ENCODE results near the gene CDH24. TPM values are rescaled to one million over a fixed set of nuclear protein-coding genes. Genes with fewer than 3 reads are reported as not detected.
"Not testable (repeated sequence)": the region's sequence is repeated elsewhere in the genome, so short reads cannot be mapped to it uniquely, and the experiment has no call there.

The CDH24 gene
- total RNA-seq, 2 donors from 2014 or later = 1.1 to 6.2 TPM

GRCh38 chr14:23021434-23021833, 35.9 kb downstream of the CDH24 start:
- Histone ChIP-seq H3K9me3 (no peaks in the 10 kb centered on the region), H3K4me1 (ENCODE audit: control insufficient read depth in 1 of 2, low read depth in 2 of 2) (no peaks in the 10 kb centered on the region), H3K27ac (no peak overlapping the region), H3K4me3 (no peak overlapping the region), H3K27me3 (replicated peaks; ENCODE audit: insufficient read depth) (no peaks in the 10 kb centered on the region), H3K36me3 (peaks cover 14% of the 10 kb centered on the region)
- no peak for ATAC-seq (ENCODE audit: insufficient number of reproducible peaks, low FRiP score, low read depth)
- DNase-seq (ENCODE audit: low spot score) = no peak
- no peak for TF ChIP-seq CTCF (IDR thresholded peaks at IDR 0.05)

GRCh38 chr14:23020143-23021128, 36.9 kb downstream of the CDH24 start:
- Histone ChIP-seq H3K27me3 (replicated peaks; ENCODE audit: insufficient read depth) (no peaks in the 10 kb centered on the region), H3K36me3 (peaks cover 7% of the 10 kb centered on the region), H3K27ac (no peak overlapping the region), H3K4me3 (no peak overlapping the region), H3K9me3 (no peaks in the 10 kb centered on the region), H3K4me1 (ENCODE audit: control insufficient read depth in 1 of 2, low read depth in 2 of 2) (no peaks in the 10 kb centered on the region)
- DNase-seq (ENCODE audit: low spot score) = no peak
- no peak for ATAC-seq (ENCODE audit: insufficient number of reproducible peaks, low FRiP score, low read depth)
- TF ChIP-seq CTCF (IDR thresholded peaks at IDR 0.05) = no peak

GRCh38 chr14:23018107-23018506, 39.2 kb downstream of the CDH24 start:
- Histone ChIP-seq H3K4me1 (ENCODE audit: control insufficient read depth in 1 of 2, low read depth in 2 of 2) (no peaks in the 10 kb centered on the region), H3K27me3 (replicated peaks; ENCODE audit: insufficient read depth) (no peaks in the 10 kb centered on the region), H3K36me3 (no peaks in the 10 kb centered on the region), H3K27ac (no peak overlapping the region), H3K9me3 (no peaks in the 10 kb centered on the region), H3K4me3 (no peak overlapping the region)
- DNase-seq (ENCODE audit: low spot score) (no peak), ATAC-seq (ENCODE audit: insufficient number of reproducible peaks, low FRiP score, low read depth) (no peak)
- TF ChIP-seq CTCF (IDR thresholded peaks at IDR 0.05) = no peak

- Histone ChIP-seq H3K27ac (no peak overlapping the region), H3K27me3 (replicated peaks; ENCODE audit: insufficient read depth) (no peaks in the 10 kb centered on the region), H3K9me3 (no peaks in the 10 kb centered on the region), H3K4me3 (no peak overlapping the region), H3K4me1 (ENCODE audit: control insufficient read depth in 1 of 2, low read depth in 2 of 2) (no peaks in the 10 kb centered on the region), H3K36me3 (no peaks in the 10 kb centered on the region)
- TF ChIP-seq CTCF (IDR thresholded peaks at IDR 0.05) = no peak
- no peak for ATAC-seq (ENCODE audit: insufficient number of reproducible peaks, low FRiP score, low read depth)
- DNase-seq (ENCODE audit: low spot score) = no peak
Measured at GRCh38 chr14:23017091-23017490, 40.2 kb downstream of the CDH24 start.

- H3K4me1 ChIP-seq (ENCODE audit: control insufficient read depth in 1 of 2, low read depth in 2 of 2) = no peaks in the 10 kb centered on the region
- no peaks in the 10 kb centered on the region for H3K9me3 ChIP-seq
- ATAC-seq (ENCODE audit: insufficient number of reproducible peaks, low FRiP score, low read depth) = no peak
- no peaks in the 10 kb centered on the region for H3K27me3 ChIP-seq (replicated peaks; ENCODE audit: insufficient read depth)
- no peak overlapping the region for H3K27ac ChIP-seq
- no peaks in the 10 kb centered on the region for H3K36me3 ChIP-seq
- no peak overlapping the region for H3K4me3 ChIP-seq
- TF ChIP-seq CTCF (IDR thresholded peaks at IDR 0.05) = no peak
- no peak for DNase-seq (ENCODE audit: low spot score)
Measured at GRCh38 chr14:23015618-23016017, 41.7 kb downstream of the CDH24 start.

GRCh38 chr14:23013749-23014054, 43.6 kb downstream of the CDH24 start:
- not testable (repeated sequence) for H3K4me3 ChIP-seq; DNase-seq (ENCODE audit: low spot score); H3K27me3 ChIP-seq (replicated peaks; ENCODE audit: insufficient read depth); H3K27ac ChIP-seq; ATAC-seq (ENCODE audit: insufficient number of reproducible peaks, low FRiP score, low read depth); H3K36me3 ChIP-seq; H3K4me1 ChIP-seq (ENCODE audit: control insufficient read depth in 1 of 2, low read depth in 2 of 2); H3K9me3 ChIP-seq

All from thoracic aorta (tissue), 2 donors.